Stimulated activated CD4-positive, alpha-beta T cell treated with anti-CD3 and anti-CD28 coated beads, Interleukin-1b, Interleukin-23, amount 100 ng/mL, for 4 hours (primary cell): ENCODE measurements around the gene HNRNPR.
"Not testable (repeated sequence)": the region's sequence is repeated elsewhere in the genome, so short reads cannot be mapped to it uniquely, and the experiment has no call there.

ENCODE experiments used
- DNase-seq, 2 donors: peaks; one replicate each; pipeline ENCODE4 v3.0.0-alpha.2; 2020; ENCODE audit warnings: low read depth in 2 of 2

The HNRNPR gene

DNA sequence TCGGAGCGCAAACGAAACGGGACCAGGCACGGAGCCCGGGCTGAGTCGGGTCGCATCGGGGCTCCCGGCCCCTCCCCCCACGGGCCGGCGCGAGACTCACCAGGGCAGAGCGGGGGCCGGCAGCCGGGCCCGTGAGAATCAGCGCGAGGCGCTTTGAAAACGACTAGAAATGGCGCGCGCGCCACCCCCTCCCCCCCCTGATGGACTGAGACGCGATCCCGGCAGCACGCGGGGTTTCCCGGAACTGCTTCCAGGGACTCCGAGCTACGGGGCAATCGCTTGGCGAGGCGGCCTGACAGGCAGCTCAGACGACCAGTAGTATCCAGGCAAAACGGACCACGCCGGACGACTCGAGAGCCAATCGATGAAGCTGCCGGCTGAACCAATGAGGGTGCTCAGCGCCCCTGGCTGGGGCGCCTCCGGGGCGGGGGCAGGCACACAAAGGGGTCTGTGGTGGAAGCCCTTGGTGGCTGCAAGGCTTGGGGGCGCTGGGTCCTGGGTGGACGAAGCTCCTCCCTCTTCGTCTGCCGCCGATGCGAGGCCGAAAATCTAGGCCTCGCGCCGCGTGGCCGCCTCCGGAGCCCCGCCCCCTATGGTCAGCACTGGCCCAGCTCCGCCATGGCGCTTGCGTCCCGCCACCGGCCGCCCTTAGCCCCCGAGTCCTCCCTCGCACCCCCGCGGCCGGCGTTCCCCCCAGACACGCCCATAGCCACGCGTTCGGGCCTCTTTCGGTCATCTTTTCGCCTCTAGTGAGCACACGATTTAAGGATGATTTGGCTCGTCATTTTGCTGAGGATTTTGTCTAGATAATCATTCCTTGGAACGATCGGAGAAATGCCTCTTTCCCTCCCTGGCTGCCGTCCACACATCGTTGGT, at the start of gene HNRNPR:
TSS of gene HNRNPR (minus strand) at position 174 of the 876 bp plus-strand sequence. CDS start 3,276 bp downstream, outside the sequence.
- peak; percentile 97 to 98 for DNase-seq

DNA sequence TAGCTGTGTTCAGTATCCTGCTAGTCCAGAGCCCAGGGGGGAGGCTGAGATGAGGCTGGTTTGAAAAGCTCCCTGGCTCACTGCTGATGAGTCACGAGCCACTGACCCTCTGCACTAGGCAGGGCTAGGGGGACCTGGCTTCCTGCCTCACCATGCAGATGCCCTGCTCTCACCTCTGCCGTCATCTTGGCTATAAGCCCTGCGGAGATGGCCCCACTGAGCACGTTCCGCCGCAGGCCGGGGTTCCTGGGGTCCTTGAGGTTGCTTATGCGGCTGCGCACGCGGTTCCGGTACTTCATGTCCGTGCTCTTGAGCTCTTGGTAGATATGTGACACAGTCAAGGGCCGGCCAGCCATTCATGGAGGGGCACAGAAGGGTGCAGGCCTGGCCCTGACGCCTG, 49.6 kb upstream of the HNRNPR start:
- DNase-seq, result no peak

DNA sequence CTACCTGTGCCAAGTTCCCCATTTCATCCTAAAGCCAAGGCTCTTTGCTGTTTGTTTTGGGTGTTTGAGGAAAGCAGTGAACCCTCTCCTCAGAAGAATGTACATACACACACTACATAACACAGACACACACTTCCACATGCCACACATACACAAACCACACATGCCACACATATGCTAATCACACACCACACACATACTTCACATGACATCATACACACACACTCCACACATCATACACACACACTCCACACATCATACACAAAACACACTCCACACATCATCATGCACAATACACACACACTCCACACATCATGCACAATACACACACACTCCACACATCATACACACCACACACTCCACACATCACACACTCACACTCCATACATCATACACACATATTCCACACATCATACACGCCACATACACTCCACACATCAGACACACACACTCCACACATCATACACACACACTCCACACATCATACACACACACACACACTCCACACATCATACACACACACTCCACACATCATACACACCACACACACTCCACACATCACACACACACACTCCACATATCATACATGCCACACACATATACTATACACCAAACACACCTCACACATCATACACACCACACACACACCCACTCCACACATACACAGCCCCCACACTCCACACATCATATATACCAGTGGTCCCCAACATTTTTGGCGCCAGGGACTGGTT, 48.2 kb upstream of the HNRNPR start:
- DNase-seq, result no peak

DNA sequence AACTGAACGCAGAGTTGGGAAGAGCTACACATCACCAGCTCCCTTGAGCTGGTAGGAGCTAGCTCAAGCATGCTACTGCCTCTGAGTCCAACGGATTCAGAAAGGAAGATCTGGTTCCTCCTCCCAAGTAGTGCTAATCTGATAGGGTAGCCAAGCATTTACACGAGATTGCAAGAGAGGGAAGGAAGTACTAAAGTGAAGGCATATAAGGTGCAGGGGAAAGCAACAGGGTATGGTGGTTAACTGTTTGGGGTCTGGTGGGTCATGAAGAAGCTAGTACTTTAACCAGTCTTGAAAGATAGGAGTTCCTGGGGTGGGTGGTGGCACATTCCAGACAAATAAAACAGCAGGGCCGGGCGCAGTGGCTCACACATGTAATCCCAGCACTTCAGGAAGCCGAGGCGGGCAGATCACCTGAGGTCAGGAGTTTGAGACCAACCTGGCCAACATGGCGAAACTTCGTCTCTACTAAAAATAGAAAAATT, 45.8 kb upstream of the HNRNPR start:
- DNase-seq, result no peak

DNA sequence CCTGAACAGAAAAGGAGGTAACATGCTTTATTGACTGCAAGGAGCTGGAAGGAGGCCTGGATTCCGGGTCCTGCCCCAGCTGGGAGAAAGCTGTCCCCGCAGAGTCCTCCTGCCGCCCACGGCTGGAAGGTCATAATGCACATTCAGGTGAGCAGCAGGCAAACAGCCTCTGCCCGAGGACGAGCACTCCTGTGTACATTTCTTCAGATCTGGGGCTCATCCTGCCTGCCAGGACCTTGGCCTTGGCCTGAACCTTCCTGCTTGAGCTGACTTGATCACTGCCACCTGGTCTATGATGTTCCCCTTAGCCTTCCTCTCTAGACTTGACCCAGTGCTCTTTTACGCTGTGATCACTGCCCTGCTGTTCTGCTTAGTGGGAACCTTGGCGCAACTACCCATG, 43.4 kb upstream of the HNRNPR start:
- no peak for DNase-seq

DNA sequence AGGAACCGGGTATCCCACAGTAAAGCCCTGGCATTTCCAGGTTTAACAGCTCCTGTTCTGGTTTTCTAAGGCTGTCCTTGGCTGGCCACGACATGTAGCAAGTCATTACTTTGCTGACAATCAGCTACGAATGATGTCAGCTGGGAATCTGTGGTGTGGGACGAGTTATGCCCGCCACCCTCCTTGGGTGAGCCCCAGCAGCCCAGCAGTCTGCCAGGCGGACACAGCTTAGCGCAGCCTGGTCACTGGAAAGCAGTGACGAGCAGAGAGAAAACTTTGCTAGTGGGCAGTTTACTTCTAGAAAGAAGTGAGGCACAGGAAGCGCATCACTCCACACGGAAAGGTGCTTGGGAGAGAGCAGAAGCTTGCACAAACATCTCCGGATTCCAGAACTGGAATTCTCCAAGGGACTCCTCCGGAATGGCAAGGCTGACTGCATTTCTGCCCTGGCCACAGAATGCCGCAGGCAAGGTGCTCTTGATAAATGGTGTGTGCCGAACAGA, 41.1 kb upstream of the HNRNPR start:
- DNase-seq, result no peak

DNA sequence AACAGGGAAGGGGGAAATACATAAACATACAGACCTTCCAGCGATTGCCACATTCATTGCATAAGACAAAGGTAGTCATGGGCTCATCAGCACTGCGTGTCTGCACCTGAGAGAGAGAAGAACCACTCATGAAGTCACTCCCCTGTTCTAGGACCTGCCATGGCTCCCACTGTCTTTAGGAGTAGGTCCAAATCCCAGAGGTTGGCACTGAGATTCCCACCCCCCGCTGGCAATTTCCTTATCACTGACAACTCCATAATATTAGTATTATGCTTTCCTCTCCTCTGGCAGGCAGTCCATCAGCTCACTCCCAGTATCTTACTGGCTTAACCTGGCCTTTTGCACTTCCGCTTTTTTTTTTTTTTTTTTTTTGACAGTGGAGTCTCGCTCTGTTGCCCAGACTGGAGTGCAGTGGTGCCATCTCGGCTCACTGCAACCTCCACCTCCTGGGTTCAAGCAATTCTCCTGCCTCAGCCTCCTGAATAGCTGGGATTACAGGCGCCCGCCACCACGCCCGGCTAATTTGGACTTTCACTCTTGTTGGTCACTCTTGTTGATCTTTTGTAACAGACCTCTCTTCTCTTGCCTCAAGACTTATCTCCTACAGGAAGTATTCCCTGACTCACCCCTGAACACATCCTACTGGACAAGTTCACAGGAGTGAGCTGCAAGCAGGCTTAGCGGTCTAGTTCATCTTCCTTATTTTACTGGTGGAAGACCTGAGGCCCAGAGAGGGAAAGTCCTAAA, 40.4 kb upstream of the HNRNPR start:
- no peak for DNase-seq

DNA sequence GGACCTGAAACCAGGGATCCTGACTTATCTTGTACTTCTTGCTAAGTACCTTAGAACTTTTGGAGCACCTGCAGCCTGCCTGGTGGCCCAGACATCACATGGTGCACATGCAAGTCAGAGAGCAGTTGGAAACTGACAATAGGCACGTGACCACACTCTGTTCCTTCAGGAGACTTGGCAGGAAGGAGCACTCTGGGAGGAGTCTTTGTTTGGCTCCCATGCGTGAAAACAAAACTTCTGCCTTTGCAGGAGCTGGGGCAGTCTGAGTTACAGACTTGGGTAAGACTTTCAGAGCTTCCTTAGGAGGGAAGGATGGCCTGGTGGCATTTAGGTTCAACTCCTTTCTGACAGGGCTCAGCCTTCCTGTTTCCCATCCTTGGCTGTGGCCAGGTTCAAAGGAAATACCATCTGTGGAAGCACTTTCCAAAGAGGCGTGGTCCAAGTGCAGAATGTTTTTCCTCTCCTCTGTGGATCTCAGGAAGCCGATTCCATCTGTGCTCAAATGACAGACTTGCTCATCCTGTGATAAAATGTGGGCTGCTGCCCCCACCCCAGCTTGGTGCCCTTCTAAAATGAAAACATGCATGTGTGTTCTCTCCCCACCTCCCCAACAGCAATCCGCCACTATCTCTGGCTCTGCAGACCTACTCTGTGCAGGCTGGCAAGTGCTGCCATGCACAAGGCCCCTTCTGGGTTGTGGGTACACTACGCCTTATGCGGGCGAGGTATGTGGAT, 39.7 kb upstream of the HNRNPR start:
- no peak for DNase-seq

DNA sequence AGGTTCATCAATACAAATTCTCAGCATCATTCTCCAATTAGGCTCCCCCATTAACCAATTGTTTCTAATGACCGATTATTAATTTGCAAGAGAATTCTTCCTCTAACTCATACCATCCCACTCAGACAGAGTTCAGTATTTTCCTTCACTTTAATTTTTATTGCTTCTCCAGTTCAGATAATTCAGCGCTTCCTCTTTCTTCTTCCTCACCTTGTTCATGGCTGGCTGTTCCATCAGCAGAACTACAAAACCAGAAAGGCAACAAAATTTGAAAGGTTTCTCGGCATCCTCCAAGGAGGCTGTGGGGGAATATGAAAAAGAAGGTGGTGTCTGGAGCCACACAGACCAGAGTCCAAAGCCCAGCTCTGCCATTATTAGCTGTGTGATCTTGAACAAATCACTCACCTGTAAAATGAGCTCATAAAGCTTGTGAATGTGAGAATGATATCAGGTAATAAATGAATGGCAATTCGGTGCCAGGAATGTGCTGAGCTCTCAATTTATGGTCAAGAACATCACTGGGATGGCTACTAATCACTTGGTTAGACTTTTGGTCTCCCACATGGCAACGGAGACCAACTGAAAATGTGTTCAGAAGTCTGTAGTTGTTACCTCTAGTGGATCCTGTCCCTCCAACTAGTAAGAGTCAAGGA, 37.3 kb upstream of the HNRNPR start:
- no peak for DNase-seq

DNA sequence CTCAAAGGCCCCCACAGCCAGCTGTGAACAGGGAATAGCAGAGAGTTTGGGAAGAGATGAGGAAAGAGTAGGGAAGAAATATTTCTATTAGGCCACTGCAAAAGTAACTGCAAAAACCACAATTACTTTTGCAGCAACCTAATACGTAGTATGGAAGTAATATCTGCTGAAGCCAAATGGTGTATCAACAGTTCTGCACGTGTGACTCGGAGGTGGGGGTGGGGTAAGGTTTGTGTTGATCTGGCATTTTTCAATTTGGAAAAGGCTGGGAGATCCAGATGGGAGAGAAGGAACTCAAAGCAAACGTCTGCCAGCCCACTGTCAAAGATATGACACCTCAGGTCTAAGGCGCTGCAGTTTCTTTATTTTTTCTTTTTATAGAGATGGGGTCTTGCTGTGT, 36.6 kb upstream of the HNRNPR start:
- DNase-seq, result no peak

DNA sequence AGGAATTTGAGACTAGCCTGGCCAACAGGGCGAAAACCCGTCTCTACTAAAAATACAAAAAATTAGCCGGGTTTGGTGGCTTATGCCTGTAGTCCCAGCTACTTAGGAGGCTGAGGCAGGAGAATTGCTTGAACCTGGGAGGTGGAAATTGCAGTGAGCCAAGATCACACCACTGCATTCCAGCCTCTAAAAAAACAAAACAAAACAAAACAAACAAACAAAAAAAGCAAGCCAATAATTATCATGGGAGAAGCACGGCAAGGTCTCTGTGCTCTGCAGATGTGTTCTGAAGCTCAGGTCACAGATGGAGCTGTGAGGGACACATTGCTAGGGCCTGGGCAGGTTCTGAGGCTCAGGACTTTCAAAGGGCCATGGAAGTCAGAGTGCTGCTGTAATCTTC, 36.2 kb upstream of the HNRNPR start:
- DNase-seq, result not testable (repeated sequence)

DNA sequence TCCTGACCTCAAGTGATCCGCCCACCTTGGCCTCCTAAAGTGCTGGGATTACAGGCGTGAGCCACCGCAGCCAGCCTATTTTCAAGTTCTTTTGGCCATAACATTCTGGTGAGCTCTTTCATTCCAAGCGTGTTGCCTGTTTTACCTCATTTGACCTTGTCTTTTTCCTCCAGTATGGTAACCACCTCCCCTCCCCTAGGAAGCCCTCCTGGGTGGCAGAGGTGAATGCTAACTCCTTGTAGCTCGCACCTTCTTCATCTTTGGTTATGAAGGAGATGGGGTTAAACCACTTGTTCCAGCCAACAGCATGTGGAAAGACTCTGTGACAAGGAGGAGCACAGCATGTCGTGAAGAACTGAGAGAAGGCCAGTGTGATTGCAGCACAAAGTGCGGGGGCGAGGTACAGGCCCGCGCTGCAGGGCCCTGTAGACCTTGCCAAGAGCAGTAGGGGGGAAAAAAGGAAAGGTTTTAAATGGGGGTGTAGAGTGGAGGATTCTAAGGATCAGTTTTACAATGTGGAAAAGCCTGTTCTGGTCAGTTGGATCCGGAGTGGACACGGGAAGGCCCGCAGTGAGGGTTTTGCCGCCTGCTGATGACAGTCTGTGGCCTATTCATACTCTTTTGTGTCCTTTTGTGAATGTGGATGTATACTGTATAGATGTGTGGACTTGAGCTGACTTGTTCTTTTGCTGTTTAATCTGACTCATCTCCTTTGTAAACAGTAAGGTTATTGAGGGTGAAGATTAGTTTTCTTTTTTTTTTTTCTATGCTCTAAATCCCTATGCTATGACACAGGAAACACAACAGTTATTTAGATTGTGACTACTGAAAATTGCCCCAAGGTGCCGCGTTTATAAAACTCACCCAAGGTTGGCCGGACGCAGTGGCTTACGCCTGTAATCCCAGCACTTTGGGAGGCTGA, 33.1 kb upstream of the HNRNPR start:
- DNase-seq, result no peak

DNA sequence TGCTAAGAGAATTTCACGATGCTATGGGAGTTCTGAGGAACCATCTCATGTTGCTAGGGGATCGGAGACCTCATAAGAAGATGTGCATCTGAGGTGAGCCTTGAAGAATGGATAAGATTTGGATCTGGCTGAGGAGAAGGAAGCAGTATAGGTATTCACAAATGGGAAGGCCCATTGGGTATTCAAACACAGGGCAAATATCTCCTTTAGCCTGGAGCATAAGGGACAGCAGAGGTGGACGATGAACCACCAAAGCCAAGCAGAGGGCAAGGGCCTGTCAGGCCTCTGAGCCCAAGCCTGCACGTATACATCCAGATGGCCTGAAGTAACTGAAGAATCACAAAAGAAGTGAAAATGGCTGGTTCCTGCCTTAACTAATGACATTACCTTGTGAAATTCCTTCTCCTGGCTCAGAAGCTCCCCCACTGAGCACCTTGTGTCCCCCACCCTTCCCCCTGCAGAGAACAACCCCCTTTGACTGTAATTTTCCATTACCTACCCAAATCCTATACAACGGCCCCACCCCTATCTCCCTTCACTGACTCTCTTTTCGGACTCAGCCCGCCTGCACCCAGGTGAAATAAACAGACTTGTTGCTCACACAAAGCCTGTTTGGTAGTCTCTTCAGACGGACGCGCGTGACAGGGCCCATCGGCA, 30.1 kb upstream of the HNRNPR start:
- not testable (repeated sequence) for DNase-seq

DNA sequence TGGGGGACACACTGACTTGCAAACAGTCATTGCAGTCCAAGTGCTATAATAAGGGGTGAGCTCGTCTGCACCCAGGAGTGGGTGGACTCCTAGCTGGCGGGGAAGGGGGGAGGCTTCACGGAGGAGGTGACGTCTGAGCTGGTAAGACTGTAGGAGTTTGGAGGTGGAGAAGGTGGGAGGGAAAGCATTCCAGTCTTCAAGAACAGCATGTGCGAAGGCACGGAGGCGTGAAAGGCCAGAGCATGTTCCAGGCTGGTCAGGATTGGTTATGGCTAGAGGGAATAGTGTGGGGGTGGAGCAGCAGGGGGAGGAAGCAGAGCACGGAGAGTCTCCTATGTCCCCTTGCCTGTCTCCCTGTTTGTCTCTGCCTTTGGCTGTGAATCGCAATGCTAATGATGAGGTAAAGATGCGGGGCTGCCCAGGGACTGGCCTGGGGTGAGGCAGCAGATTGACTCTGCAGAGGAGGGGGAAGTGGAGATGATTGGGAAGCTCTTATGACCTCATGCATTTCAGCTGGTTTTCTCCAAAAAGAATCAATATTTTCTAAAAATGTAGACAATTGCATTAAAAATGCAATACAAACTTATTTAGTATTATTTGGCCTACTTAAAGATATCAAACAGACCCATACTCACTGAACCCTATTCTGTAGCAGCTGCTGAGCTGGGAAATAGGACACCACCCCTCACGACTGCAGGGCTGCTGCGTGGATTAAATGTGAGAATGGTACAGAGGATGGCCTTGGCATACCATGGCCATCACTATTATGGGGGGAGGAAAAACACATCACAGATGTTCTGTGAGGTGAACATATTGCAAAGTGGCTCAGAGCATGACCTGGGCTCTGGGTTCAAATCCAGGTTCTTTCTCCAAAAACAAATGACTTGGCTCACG, 28.1 kb upstream of the HNRNPR start:
- no peak for DNase-seq

DNA sequence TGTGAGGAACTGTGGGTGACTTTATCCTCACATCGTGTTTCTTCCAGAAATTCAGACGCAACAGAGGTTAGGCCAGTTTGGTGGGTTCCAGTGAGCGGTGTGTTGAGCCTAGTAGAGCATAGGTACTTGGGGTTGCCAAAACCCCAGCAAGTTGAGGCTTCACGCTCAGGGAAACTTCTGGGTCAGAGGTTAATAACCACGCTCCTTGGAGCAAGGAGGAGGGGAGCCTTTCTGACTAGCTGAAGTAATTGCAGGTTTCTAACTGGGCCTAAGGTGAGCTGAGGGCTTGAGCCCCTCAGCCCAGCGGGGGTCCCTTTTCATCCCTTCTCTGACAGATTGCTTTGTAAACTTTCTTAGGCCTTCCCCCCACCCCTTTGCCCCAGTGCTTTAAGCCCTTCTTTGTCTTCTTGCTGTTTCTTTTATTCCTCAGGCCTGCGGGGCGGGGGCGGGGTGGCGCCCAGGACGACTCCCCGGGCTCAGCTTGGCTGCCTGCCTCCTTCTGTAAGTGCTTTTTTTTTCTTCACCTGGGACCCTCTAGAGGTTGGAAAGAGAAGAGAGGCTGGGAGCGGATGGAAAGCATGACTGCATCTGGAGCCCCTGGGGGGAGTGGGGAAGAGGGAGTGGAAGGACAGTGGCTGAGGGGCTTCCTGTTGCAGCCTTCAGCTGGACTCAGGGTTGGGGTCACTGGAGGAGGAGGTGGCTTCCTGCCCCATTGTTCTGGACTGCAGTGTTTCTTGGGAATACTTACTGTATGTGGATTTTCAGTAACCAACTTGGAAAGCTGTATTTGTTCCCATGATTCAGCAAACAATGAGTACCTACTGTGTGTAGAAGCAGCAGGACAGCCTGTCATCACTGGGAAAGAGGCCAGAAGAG, 26.9 kb upstream of the HNRNPR start:
- no peak for DNase-seq

DNA sequence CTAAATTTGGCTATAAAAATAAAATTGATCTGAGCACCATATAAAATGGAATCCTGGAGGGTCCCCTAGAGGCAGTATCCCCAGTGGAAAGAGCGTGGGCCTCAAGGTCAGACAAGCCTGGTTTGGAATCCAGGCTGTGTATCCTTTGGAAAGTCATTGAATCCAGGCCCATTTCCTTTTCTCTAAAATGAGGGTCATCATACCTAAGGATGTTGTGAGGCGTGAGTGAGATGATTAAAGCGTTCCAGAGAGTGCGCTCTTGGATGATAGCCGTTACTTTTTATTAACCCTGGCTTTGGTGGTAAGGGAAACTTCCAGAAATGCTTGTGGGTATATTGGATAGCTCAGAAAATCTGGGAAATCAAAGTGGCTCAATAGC, 26.2 kb upstream of the HNRNPR start:
- no peak for DNase-seq
